Activated B cell treated with CpG ODN at 0.5 μM for 24 hours (primary cell): Measurements from ENCODE around the gene EGFLAM. TPM values are rescaled to one million over a fixed set of nuclear protein-coding genes. Genes with fewer than 3 reads are reported as not detected.

Experiments used
- ATAC-seq: fragments of 200-7000 bp; cut with Tn5 transposase; one replicate; pipeline ENCODE4 v1.10.0; 2021; ENCODE audit warnings: low read depth, mild to moderate bottlenecking, moderate library complexity
- CTCF ChIA-PET: fragments of 350-600 bp; sonication (Branson Sonifier 250); formaldehyde crosslinking; loops from one replicate; lab custom pipeline; 2021; ENCODE audit warnings: antibody characterized with exemption; lab: Charles Lee
- POLR2A ChIA-PET: fragments of 350-600 bp; sonication (Branson Sonifier 250); formaldehyde crosslinking; loops from one replicate; lab custom pipeline; 2021; ENCODE audit warnings: antibody characterized with exemption; lab: Charles Lee
- DNase-seq: peaks from one replicate; pipeline ENCODE4 v3.0.0; 2022
- H3K27ac Mint-ChIP-seq: one replicate; pipeline ENCODE4 v1.8.0; 2020; ENCODE audit warnings: mixed read lengths
- H3K27me3 Mint-ChIP-seq: one replicate; pipeline ENCODE4 v1.8.0; 2021; ENCODE audit warnings: mixed read lengths
- H3K36me3 Mint-ChIP-seq: one replicate; pipeline ENCODE4 v1.8.0; 2021; ENCODE audit warnings: low read depth, mixed read lengths
- H3K4me1 Mint-ChIP-seq: one replicate; pipeline ENCODE4 v1.8.0; 2021; ENCODE audit warnings: mixed read lengths
- H3K4me3 Mint-ChIP-seq: one replicate; pipeline ENCODE4 v1.8.0; 2020; ENCODE audit warnings: mild to moderate bottlenecking, mixed read lengths
- H3K9me3 Mint-ChIP-seq: one replicate; pipeline ENCODE4 v1.8.0; 2020; ENCODE audit warnings: mixed read lengths
- intact Hi-C: fragments of 100-400 bp; cut with micrococcal nuclease; formaldehyde crosslinking; loops from one replicate; pipeline ENCODE4 v1.15.1; 2024
- total RNA-seq: library from RNA; stranded (reverse); gene quantifications from 2 replicates; pipeline ENCODE4 v1.2.3, GENCODE V29; 2022
- TF ChIP-seq, protein P1 (sequence below): fragments of 200-600 bp; IDR thresholded peaks from one replicate; pipeline ENCODE4 v1.8.0; 2022; ENCODE audit warnings: antibody characterized with exemption, mild to moderate bottlenecking

EGFLAM gene
- total RNA-seq, 1 donor from 2014 or later, result not detected

DNA sequence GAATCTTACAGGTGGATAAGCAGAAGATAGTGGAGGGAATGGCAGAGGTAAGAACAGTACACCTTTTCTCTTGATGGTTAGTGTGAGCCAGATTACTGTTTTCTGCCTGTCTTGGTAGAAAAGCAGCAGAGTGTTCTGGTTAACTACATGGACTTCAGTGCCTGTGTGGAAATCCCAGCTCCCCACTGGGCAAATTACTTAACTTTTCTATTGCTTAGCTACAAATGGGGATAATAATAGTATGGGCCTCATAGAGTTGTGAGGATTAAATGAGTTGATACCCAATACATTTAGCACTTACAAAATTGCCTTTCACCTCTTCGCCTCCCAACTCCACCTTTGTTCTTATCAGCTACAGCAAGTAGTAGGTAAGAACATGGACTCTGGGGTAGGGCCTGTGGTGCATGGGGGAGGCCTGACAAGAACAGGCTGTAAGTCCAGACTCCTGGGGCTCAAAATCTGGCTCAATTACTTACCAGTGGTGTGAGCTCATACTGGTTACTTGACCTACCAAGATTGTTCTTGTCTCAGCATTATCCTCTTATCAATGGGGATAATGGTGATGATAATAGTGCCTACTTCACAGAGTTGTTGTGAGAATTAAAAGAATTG lies 173.0 kb downstream of the EGFLAM start:
- Mint-ChIP-seq H3K27ac (no peak overlapping the region), H3K36me3 (no peaks in the 10 kb centered on the region), H3K9me3 (no peaks in the 10 kb centered on the region), H3K4me3 (no peak overlapping the region), H3K4me1 (no peaks in the 10 kb centered on the region), H3K27me3 (peaks cover 44% of the 10 kb centered on the region)
- TF ChIP-seq, protein P1, sequence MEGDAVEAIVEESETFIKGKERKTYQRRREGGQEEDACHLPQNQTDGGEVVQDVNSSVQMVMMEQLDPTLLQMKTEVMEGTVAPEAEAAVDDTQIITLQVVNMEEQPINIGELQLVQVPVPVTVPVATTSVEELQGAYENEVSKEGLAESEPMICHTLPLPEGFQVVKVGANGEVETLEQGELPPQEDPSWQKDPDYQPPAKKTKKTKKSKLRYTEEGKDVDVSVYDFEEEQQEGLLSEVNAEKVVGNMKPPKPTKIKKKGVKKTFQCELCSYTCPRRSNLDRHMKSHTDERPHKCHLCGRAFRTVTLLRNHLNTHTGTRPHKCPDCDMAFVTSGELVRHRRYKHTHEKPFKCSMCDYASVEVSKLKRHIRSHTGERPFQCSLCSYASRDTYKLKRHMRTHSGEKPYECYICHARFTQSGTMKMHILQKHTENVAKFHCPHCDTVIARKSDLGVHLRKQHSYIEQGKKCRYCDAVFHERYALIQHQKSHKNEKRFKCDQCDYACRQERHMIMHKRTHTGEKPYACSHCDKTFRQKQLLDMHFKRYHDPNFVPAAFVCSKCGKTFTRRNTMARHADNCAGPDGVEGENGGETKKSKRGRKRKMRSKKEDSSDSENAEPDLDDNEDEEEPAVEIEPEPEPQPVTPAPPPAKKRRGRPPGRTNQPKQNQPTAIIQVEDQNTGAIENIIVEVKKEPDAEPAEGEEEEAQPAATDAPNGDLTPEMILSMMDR, result no peak
- DNase-seq (no peak), ATAC-seq (no peak)
- intact Hi-C loops, result no loop called here
- CTCF ChIA-PET, result interaction anchor here (4.6 kb wide), 1 partner anchor 10 kb away, joined by 22 read pairs; no protein-coding TSS in a partner anchor
- POLR2A ChIA-PET, result no interaction called here

DNA sequence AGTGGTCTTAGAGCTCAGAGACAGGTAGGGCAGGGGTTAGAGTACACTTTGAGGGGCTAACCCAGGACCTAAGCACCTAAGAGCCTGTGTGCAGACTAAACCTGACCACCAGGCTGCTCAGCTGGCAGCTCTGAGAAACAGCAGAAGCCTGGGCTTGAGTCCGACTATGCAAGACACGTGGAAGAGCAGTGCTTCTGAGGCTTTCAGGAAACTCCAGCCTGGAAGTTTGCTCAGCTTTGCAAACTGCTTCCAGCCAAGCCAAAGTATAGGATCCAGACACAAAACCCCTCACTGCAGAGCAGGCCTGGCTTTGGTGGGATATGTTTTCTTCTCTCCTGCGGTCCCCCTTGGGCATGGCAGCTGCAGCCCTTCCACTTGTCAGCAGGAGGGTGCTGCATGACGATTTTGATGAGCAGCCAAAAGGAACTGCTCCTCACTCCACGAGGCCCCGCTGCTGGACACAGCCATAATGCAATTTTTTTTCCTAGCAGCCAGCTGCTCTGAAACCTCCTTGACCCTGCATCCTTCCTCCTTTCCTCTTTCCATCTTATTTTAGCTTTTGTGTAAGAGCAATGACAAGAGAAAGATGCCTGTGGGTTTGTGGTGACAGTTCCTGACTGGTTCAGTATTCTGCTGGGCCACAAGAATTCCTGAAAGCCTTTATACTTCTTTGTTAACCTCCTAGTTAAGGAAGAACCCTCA lies 175.0 kb downstream of the EGFLAM start:
- Mint-ChIP-seq H3K9me3 (no peaks in the 10 kb centered on the region), H3K27ac (no peak overlapping the region), H3K36me3 (no peaks in the 10 kb centered on the region), H3K4me1 (no peaks in the 10 kb centered on the region), H3K4me3 (no peak overlapping the region), H3K27me3 (peaks cover 46% of the 10 kb centered on the region)
- DNase-seq (no peak), ATAC-seq (no peak)
- CTCF ChIA-PET, result interaction anchor here (4.6 kb wide), 1 partner anchor 8 kb away, joined by 22 read pairs; no protein-coding TSS in a partner anchor
- POLR2A ChIA-PET, result no interaction called here
- intact Hi-C loops, result no loop called here
- TF ChIP-seq, protein P1, result no peak

DNA sequence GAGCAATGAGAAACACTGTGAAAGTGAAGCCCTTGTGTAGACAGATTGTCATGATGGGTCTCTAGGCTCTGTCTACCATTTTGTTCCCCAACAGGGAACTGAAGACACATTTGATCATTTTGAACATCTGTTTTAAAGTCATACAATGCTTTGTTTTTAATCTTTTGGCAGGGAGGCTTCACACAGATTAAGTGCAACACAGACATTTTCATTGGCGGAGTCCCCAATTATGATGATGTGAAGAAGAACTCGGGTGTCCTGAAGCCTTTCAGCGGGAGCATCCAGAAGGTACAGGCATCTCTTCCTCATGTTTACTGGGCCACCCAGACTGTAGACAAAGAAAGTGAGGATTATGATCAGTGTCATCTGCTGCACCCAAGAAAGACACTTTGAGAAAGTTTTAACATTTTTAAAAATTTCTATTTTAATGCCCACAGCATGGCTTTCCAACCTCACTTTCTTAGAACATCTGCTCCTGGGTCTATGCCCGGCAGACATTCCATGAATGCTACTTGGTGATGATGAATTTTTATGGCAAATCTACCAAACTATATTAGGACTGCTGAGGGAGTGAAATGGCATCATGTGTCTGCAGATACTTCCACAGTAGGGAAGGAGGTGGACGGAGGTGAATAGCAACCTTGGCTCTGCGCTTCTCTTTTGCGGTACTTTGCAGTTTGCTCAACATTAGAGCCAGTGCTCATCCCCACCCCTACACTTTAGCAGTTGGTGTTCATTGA lies 176.8 kb downstream of the EGFLAM start:
- CTCF ChIA-PET, result interaction anchor here (0.7 kb wide), 1 partner anchor 14 kb away, joined by 3 read pairs; no protein-coding TSS in a partner anchor
- no peak for ATAC-seq
- Mint-ChIP-seq H3K4me3 (no peak overlapping the region), H3K9me3 (no peaks in the 10 kb centered on the region), H3K27me3 (peaks cover 42% of the 10 kb centered on the region), H3K36me3 (no peaks in the 10 kb centered on the region), H3K4me1 (no peaks in the 10 kb centered on the region), H3K27ac (no peak overlapping the region)
- DNase-seq, result no peak
- TF ChIP-seq, protein P1, result no peak
- intact Hi-C loops, result no loop called here
- POLR2A ChIA-PET, result no interaction called here

DNA sequence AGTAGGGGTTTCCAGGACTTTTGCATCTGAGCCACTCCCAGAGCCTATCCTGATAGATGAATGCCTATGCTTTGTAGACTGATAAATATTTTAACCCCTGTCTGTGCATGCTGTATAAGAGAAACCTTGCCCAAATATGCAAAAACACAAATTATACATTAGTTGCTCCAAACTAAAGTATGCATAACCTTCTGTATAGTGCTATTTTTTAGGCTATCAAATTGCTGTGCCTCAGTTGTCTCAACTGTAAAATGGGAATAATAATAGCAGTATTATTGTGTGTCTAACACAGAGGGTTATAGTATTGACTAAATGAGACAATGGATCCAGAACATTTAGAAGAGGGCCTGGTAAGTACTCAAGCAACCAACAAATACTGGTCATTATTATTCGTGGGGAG lies 180.4 kb downstream of the EGFLAM start:
- H3K36me3 Mint-ChIP-seq, result no peaks in the 10 kb centered on the region
- H3K4me1 Mint-ChIP-seq, result no peaks in the 10 kb centered on the region
- ATAC-seq (no peak), DNase-seq (no peak)
- ChIA-PET POLR2A (no interaction called here), CTCF (no interaction called here)
- no peak overlapping the region for H3K4me3 Mint-ChIP-seq
- H3K27me3 Mint-ChIP-seq, result peaks cover 44% of the 10 kb centered on the region
- intact Hi-C loops, result no loop called here
- H3K9me3 Mint-ChIP-seq, result no peaks in the 10 kb centered on the region
- TF ChIP-seq, protein P1, result no peak
- no peak overlapping the region for H3K27ac Mint-ChIP-seq
